Testis (tissue), 2 donors: ENCODE measurements around the gene PDCL3.

Experiments used
- POLR2A ChIP-seq: fragments of 450-650 bp; IDR thresholded peaks from one replicate; pipeline ENCODE4 v1.6.1; 2017; ENCODE audit warnings: antibody characterized with exemption, mild to moderate bottlenecking, moderate library complexity
- TF ChIP-seq, protein P1 (sequence below), 3 experiments: fragments of 450-650 bp in 2 of 3; fragments of 200-600 bp in 1 of 3; sonication (generic) in 1 of 3; IDR thresholded peaks; one replicate each; pipeline ENCODE4 v1.5.1; 2016 to 2019; ENCODE audit warnings: antibody characterized with exemption in 3 of 3, mild to moderate bottlenecking in 2 of 3, moderate library complexity in 1 of 3

DNA sequence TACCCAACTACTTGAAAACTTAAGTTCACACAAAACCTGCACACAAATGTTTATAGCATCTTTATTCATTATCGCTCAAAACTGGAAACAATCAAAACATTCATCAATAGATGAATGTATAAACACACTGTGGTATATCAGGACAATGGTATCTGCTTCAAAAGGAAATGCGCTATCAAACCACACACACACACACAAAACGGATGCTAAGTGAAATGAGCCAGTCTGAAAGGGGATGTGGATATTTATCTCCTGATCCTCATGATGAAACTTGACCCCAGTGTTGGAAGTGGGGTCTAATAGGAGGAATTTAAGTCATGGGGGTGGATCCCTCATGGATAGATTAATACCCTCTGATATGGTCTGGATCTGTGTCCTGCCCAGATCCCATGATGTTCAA lies 22.0 kb downstream of the PDCL3 start:
- TF ChIP-seq, protein P1, sequence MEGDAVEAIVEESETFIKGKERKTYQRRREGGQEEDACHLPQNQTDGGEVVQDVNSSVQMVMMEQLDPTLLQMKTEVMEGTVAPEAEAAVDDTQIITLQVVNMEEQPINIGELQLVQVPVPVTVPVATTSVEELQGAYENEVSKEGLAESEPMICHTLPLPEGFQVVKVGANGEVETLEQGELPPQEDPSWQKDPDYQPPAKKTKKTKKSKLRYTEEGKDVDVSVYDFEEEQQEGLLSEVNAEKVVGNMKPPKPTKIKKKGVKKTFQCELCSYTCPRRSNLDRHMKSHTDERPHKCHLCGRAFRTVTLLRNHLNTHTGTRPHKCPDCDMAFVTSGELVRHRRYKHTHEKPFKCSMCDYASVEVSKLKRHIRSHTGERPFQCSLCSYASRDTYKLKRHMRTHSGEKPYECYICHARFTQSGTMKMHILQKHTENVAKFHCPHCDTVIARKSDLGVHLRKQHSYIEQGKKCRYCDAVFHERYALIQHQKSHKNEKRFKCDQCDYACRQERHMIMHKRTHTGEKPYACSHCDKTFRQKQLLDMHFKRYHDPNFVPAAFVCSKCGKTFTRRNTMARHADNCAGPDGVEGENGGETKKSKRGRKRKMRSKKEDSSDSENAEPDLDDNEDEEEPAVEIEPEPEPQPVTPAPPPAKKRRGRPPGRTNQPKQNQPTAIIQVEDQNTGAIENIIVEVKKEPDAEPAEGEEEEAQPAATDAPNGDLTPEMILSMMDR (IDR thresholded peaks at IDR 0.05) = no peak
- no peak for TF ChIP-seq POLR2A
